H1 (cell line): Measurements from ENCODE around the gene ACVR1. TPM values are rescaled to one million over a fixed set of nuclear protein-coding genes. Genes with fewer than 3 reads are reported as not detected.

Source experiments
- ASH2L ChIP-seq: fragments of 200-600, 300-600 bp; sonication (generic); IDR thresholded peaks from one replicate; pipeline ENCODE4 v1.7.1; 2017; ENCODE audit warnings: low read length
- EP300 ChIP-seq, 2 experiments: IDR thresholded peaks; 1 replicate in 1 of 2; 2 replicates in 1 of 2; pipeline ENCODE4 v1.6.1; 2011 to 2012; ENCODE audit warnings: low read depth in 2 of 2, low read length in 2 of 2, mild to moderate bottlenecking in 2 of 2, borderline replicate concordance in 1 of 2, inconsistent platforms in 1 of 2, moderate library complexity in 1 of 2
- HDAC2 ChIP-seq, 2 experiments: fragments of 300-600 bp in 1 of 2; sonication (generic) in 1 of 2; IDR thresholded peaks; 2 replicates each; pipeline ENCODE4 v1.6.1; 2011 to 2012; ENCODE audit warnings: low read depth in 2 of 2, low read length in 2 of 2, mild to moderate bottlenecking in 2 of 2, moderate library complexity in 2 of 2, borderline replicate concordance in 1 of 2, inconsistent platforms in 1 of 2
- POLR2AphosphoS5 ChIP-seq: IDR thresholded peaks from 2 replicates; pipeline ENCODE4 v1.6.1; 2011; ENCODE audit warnings: low read depth, low read length
- RAD21 ChIP-seq, 2 experiments: IDR thresholded peaks in 1 of 2; conservative IDR thresholded peaks in 1 of 2; 2 replicates each; pipeline ENCODE4 v1.6.1; 2011; ENCODE audit warnings: low read depth in 2 of 2, low read length in 2 of 2, improper control_type of control experiment in 1 of 2, inconsistent platforms in 1 of 2, mild to moderate bottlenecking in 1 of 2, moderate library complexity in 1 of 2
- SAP30 ChIP-seq: fragments of 300-600 bp; sonication (generic); IDR thresholded peaks from 2 replicates; pipeline ENCODE4 v1.7.1; 2012; ENCODE audit warnings: low read length, moderate library complexity, mild to moderate bottlenecking, inconsistent platforms; ENCODE audit not compliant: insufficient read depth, insufficient replicate concordance
- TAF7 ChIP-seq: optimal IDR thresholded peaks from 2 replicates; pipeline ENCODE3; 2011; ENCODE audit warnings: low read depth, mild to moderate bottlenecking, inconsistent platforms, low read length, moderate library complexity, borderline replicate concordance
- TEAD4 ChIP-seq: IDR thresholded peaks from 2 replicates; pipeline ENCODE4 v1.6.1; 2012; ENCODE audit warnings: low read depth, low read length, inconsistent platforms, mixed read lengths
- polyA plus RNA-seq, 7 experiments: library from polyadenylated mRNA; depleted of rRNA in 3 of 7; stranded (reverse) in 5 of 7; unstranded in 2 of 7; fragments of >200 nt in 5 of 7; fragments of 200-250 nt in 2 of 7; gene quantifications; 1 replicate in 5 of 7; 2 replicates in 1 of 7; 4 replicates in 1 of 7; pipeline versions ENCODE4 v1.2.1 to v1.2.3, GENCODE V29; 2011 to 2013; ENCODE audit warnings: missing spikeins in 2 of 7, mixed read lengths in 2 of 7
- total RNA-seq: library from RNA; stranded (reverse); fragmentation: NEBNext Ultra II Directional; extraction: Animal tissue kit (Norgen Biotek cat#: 25700); gene quantifications from 2 replicates; pipeline ENCODE4 v1.2.1, GENCODE V29; 2021

The ACVR1 gene
- total and polyA plus RNA-seq, 2 of the 8 experiments (the other 6 are each of a cell fraction or from before 2014, with no cell fraction given), result 8.5 to 17.7 TPM

GRCh38 chr2:157764386-157764785 lies 111.7 kb downstream of the ACVR1 start (continued):
- no peak for TF ChIP-seq TAF7
- TF ChIP-seq HDAC2 (IDR thresholded peaks at IDR 0.05; ENCODE audit: borderline replicate concordance in 1 of 2, low read depth in 2 of 2, low read length in 2 of 2), result no peak
- no peak for TF ChIP-seq SAP30
- TF ChIP-seq RAD21 (IDR thresholded peaks at IDR 0.05 in 1 of 2, conservative IDR thresholded peaks at IDR 0.05 in 1 of 2; ENCODE audit: low read depth in 2 of 2, low read length in 2 of 2), result no peak
- TF ChIP-seq TEAD4, result no peak
- TF ChIP-seq EP300 (IDR thresholded peaks at IDR 0.05; ENCODE audit: borderline replicate concordance in 1 of 2, low read depth in 2 of 2, low read length in 2 of 2), result no peak
- no peak for TF ChIP-seq POLR2AphosphoS5
- no peak for TF ChIP-seq ASH2L
